Keratinocyte (primary cell): ENCODE data around the gene ATG4B. TPM values are rescaled to one million over a fixed set of nuclear protein-coding genes. Genes with fewer than 3 reads are reported as not detected.

ENCODE experiments used
- DNase-seq: peaks from one replicate; pipeline ENCODE4 v3.0.0-alpha.2; 2011; ENCODE audit warnings: low read depth, missing footprints, low spot score
- FAIRE-seq: peaks from 2 replicates; lab custom pipeline; 2011; peaks lifted over from hg19 to GRCh38; lab: Jason Lieb, UNC
- H2AFZ ChIP-seq: 2 replicates; pipeline ENCODE4 v1.6.0; 2012; ENCODE audit warnings: low read length, control low read depth, inconsistent platforms; ENCODE audit not compliant: control insufficient read depth
- H3K27ac ChIP-seq: 2 replicates; pipeline ENCODE4 v1.5.1; 2011; ENCODE audit warnings: low read length; ENCODE audit not compliant: control insufficient read depth, insufficient read depth
- H3K27me3 ChIP-seq: 3 replicates; pipeline ENCODE4 v1.6.0; 2011; ENCODE audit warnings: low read length; ENCODE audit not compliant: control insufficient read depth, insufficient read depth; ENCODE audit errors: extremely low read depth
- H3K36me3 ChIP-seq, 2 experiments: 2 replicates in 1 of 2; 3 replicates in 1 of 2; pipeline ENCODE4 v1.5.1; 2011; ENCODE audit warnings: low read length in 2 of 2, mild to moderate bottlenecking in 1 of 2; ENCODE audit not compliant: control insufficient read depth in 2 of 2, insufficient read depth in 2 of 2; ENCODE audit errors: extremely low read depth in 1 of 2
- H3K4me1 ChIP-seq: 3 replicates; pipeline ENCODE4 v1.5.1; 2011; ENCODE audit warnings: low read length; ENCODE audit not compliant: control insufficient read depth, insufficient read depth; ENCODE audit errors: extremely low read depth
- H3K4me2 ChIP-seq: 3 replicates; pipeline ENCODE4 v1.6.0; 2011; ENCODE audit warnings: low read depth, low read length; ENCODE audit not compliant: control insufficient read depth, insufficient read depth; ENCODE audit errors: extremely low read depth
- H3K4me3 ChIP-seq, 3 experiments: fragments of 200-600 bp in 1 of 3; sonication (generic) in 1 of 3; 2 replicates in 2 of 3; 3 replicates in 1 of 3; pipeline ENCODE4 v1.5.1; 2011 to 2016; ENCODE audit warnings: low read length in 3 of 3, mild to moderate bottlenecking in 3 of 3, control low read depth in 2 of 3, inconsistent platforms in 1 of 3, low read depth in 1 of 3, mixed read lengths in 1 of 3, mixed run types in 1 of 3, moderate library complexity in 1 of 3; ENCODE audit not compliant: control insufficient read depth in 2 of 3, insufficient read depth in 2 of 3; ENCODE audit errors: extremely low read depth in 1 of 3
- H3K79me2 ChIP-seq: 2 replicates; pipeline ENCODE4 v1.6.0; 2012; ENCODE audit warnings: low read length; ENCODE audit not compliant: control insufficient read depth, insufficient read depth
- H3K9ac ChIP-seq: 3 replicates; pipeline ENCODE4 v1.6.0; 2011; ENCODE audit warnings: low read length; ENCODE audit not compliant: control insufficient read depth, insufficient read depth; ENCODE audit errors: extremely low read depth
- H3K9me1 ChIP-seq: 3 replicates; pipeline ENCODE4 v1.6.0; 2011; ENCODE audit warnings: low read length; ENCODE audit not compliant: control insufficient read depth, insufficient read depth; ENCODE audit errors: extremely low read depth
- H3K9me3 ChIP-seq: 2 replicates; pipeline ENCODE4 v1.5.1; 2012; ENCODE audit warnings: low read depth, low read length; ENCODE audit not compliant: control insufficient read depth
- H4K20me1 ChIP-seq: 3 replicates; pipeline ENCODE4 v1.6.0; 2011; ENCODE audit warnings: low read length; ENCODE audit not compliant: control insufficient read depth, insufficient read depth; ENCODE audit errors: extremely low read depth
- EZH2 ChIP-seq: IDR thresholded peaks from one replicate; pipeline ENCODE4 v1.6.1; 2012; ENCODE audit warnings: inconsistent platforms, mild to moderate bottlenecking, low read length, moderate library complexity
- dilution Hi-C: fragments of 300-500 bp; cut with MboI; formaldehyde crosslinking; loops from one replicate; pipeline ENCODE4 v1.7.0; 2020; ENCODE audit warnings: low sequenced_read_pairs; ENCODE audit not compliant: extremely low pct_ligation_motif_present
- polyA plus RNA-seq, 5 experiments: library from polyadenylated mRNA; depleted of rRNA in 3 of 5; stranded (reverse) in 3 of 5; stranded (forward) in 1 of 5; unstranded in 1 of 5; fragments of >200 nt; gene quantifications; 1 replicate in 1 of 5; 2 replicates in 3 of 5; 3 replicates in 1 of 5; pipeline versions ENCODE4 v1.2.1 to v1.2.3, GENCODE V29; 2011 to 2012; ENCODE audit warnings: missing spikeins in 2 of 5, low read depth in 1 of 5, low replicate concordance in 1 of 5
- TF ChIP-seq, protein P1 (sequence below), 3 experiments: IDR thresholded peaks in 1 of 3; conservative IDR thresholded peaks in 1 of 3; optimal IDR thresholded peaks in 1 of 3; 2 replicates in 2 of 3; 3 replicates in 1 of 3; pipeline versions ENCODE3 to v1.5.1; 2011; ENCODE audit warnings: low read length in 3 of 3, mild to moderate bottlenecking in 3 of 3, moderate library complexity in 2 of 3, control low read depth in 1 of 3, inconsistent platforms in 1 of 3; ENCODE audit not compliant: insufficient read depth in 2 of 3; ENCODE audit errors: extremely low read depth in 1 of 3

The ATG4B gene
- polyA plus RNA-seq, 1 donor (not counting 4 experiments of a cell fraction or from before 2014, with no cell fraction given) = 69.0 TPM

DNA sequence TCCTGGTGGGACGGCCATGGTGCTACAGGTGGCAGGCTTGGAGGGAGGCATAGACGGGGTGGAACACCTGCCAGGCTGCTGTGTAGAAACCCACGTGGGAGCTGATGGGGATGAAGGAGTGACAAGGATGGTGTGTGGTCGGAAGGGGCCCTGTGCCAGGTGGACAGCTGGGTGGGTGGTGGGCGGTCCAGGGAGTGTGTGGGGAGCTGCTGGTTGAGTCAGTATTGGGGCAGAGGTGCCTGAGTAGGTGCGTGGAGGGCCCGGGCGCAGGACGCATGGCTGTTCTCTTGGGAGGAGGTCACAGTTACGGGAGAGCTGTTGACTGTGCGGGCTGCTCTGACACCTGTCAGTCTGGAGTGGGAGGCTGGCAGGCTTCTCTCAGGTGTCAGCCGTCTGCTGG, 84.4 kb downstream of the ATG4B start:
- Histone ChIP-seq H3K4me1 (no peaks in the 10 kb centered on the region), H3K79me2 (no peaks in the 10 kb centered on the region), H3K27me3 (no peaks in the 10 kb centered on the region), H3K36me3 (peaks cover 8 to 17% of the 10 kb centered on the region in 2 experiments), H3K27ac (no peak overlapping the region), H3K9ac (no peak overlapping the region), H2AFZ (no peak overlapping the region), H3K9me3 (no peaks in the 10 kb centered on the region), H3K4me2 (no peak overlapping the region), H4K20me1 (no peaks in the 10 kb centered on the region), H3K4me3 (no peak overlapping the region), H3K9me1 (no peaks in the 10 kb centered on the region)
- dilution Hi-C loops = no loop called here
- TF ChIP-seq, protein P1, sequence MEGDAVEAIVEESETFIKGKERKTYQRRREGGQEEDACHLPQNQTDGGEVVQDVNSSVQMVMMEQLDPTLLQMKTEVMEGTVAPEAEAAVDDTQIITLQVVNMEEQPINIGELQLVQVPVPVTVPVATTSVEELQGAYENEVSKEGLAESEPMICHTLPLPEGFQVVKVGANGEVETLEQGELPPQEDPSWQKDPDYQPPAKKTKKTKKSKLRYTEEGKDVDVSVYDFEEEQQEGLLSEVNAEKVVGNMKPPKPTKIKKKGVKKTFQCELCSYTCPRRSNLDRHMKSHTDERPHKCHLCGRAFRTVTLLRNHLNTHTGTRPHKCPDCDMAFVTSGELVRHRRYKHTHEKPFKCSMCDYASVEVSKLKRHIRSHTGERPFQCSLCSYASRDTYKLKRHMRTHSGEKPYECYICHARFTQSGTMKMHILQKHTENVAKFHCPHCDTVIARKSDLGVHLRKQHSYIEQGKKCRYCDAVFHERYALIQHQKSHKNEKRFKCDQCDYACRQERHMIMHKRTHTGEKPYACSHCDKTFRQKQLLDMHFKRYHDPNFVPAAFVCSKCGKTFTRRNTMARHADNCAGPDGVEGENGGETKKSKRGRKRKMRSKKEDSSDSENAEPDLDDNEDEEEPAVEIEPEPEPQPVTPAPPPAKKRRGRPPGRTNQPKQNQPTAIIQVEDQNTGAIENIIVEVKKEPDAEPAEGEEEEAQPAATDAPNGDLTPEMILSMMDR (optimal IDR thresholded peaks at IDR 0.05 in 1 of 3, IDR thresholded peaks at IDR 0.05 in 1 of 3, conservative IDR thresholded peaks at IDR 0.05 in 1 of 3; ENCODE audit: extremely low read depth in 1 of 3, insufficient read depth in 2 of 3, low read length in 3 of 3) = no peak
- TF ChIP-seq EZH2 = no peak
- FAIRE-seq = no peak
- DNase-seq = no peak

- dilution Hi-C loops = no loop called here
- peaks cover 8 to 17% of the 10 kb centered on the region in 2 experiments for H3K36me3 ChIP-seq
- DNase-seq (no peak), FAIRE-seq (no peak)
- H3K27me3 ChIP-seq = no peaks in the 10 kb centered on the region
- H2AFZ ChIP-seq = no peak overlapping the region
- no peak overlapping the region for H3K27ac ChIP-seq
- no peaks in the 10 kb centered on the region for H3K9me3 ChIP-seq
- no peaks in the 10 kb centered on the region for H3K4me1 ChIP-seq
- no peak for TF ChIP-seq EZH2
- no peak overlapping the region for H3K4me3 ChIP-seq
- no peaks in the 10 kb centered on the region for H3K79me2 ChIP-seq
- no peaks in the 10 kb centered on the region for H4K20me1 ChIP-seq
- no peaks in the 10 kb centered on the region for H3K9me1 ChIP-seq
- no peak overlapping the region for H3K4me2 ChIP-seq
- H3K9ac ChIP-seq = no peak overlapping the region
Measured at GRCh38 chr2:241722896-241723454, 85.5 kb downstream of the ATG4B start.

Other genes starting within 250 kb of the ATG4B start
- gene STK25, start 129.1 kb upstream of the ATG4B start, polyA plus RNA-seq = 237 to 339 TPM (median 242 TPM) in 3 replicates
- 15.4 to 25.5 TPM (median 21.7 TPM) in 3 replicates for gene BOK, start 78.9 kb upstream of the ATG4B start, polyA plus RNA-seq
- gene THAP4, start 535 bp upstream of the ATG4B start, polyA plus RNA-seq = 30.3 to 39.5 TPM (median 36.2 TPM) in 3 replicates
- 19.4 to 32.1 TPM (median 31.6 TPM) in 3 replicates for gene DTYMK, start 49.1 kb downstream of the ATG4B start, polyA plus RNA-seq
- gene ING5, start 64.3 kb downstream of the ATG4B start, polyA plus RNA-seq = 17.3 to 21.1 TPM (median 19.1 TPM) in 3 replicates
- gene D2HGDH, start 96.9 kb downstream of the ATG4B start, polyA plus RNA-seq = 5.4 to 10.8 TPM (median 5.8 TPM) in 3 replicates
- gene GAL3ST2, start 139.1 kb downstream of the ATG4B start, polyA plus RNA-seq = 0.05 TPM in 1 of 3 replicates, not detected in the others
- gene NEU4, start 171.5 kb downstream of the ATG4B start, polyA plus RNA-seq = not detected in 3 replicates
- gene PDCD1, start 221.2 kb downstream of the ATG4B start, polyA plus RNA-seq = not detected in 3 replicates
- gene RTP5, start 232.0 kb downstream of the ATG4B start, polyA plus RNA-seq = not detected in 3 replicates